ENCODE data around the gene E2F2.

Gene E2F2

DNA sequence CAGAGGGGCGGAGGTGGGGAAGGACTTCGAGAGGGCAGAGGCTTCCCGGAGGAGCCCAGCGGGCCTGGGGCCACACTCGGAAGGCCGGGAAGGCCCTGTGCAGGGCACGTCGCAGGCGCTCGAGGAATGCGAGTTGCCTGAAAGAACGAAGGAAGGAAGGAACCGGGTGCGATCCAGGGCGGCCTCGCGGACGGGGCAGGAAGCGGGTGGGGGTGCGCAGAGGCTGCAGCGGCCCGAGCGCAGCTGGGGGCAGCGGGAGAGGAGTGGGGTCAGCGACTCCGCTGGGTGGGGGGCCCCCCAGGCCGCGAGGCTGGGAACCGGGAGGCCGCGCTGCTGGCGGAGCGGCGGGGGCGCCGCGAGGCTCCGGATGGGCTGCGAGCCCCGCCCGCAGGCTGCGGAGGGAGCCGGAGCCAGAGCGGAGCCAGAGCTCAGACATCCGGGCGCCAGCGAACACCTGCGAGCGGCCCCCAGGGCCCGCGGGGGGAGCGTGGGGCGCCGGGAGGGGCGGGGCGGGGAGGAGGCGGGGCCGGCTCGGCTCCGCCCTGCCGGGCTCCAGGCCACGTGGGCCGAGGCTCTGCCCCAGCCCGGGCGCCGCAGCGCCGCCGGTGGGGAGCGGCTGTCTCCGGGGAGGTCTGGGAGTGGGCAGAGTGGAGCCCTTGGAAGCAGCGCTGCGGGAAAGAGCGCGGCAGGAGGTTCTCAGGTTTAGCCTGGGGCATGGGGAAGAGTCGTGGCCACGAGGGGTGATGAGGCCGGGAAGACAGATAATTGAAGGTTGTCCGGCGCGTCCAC is 23.6 kb upstream of the E2F2 start (continued):
- TF ChIP-seq, protein P1, sequence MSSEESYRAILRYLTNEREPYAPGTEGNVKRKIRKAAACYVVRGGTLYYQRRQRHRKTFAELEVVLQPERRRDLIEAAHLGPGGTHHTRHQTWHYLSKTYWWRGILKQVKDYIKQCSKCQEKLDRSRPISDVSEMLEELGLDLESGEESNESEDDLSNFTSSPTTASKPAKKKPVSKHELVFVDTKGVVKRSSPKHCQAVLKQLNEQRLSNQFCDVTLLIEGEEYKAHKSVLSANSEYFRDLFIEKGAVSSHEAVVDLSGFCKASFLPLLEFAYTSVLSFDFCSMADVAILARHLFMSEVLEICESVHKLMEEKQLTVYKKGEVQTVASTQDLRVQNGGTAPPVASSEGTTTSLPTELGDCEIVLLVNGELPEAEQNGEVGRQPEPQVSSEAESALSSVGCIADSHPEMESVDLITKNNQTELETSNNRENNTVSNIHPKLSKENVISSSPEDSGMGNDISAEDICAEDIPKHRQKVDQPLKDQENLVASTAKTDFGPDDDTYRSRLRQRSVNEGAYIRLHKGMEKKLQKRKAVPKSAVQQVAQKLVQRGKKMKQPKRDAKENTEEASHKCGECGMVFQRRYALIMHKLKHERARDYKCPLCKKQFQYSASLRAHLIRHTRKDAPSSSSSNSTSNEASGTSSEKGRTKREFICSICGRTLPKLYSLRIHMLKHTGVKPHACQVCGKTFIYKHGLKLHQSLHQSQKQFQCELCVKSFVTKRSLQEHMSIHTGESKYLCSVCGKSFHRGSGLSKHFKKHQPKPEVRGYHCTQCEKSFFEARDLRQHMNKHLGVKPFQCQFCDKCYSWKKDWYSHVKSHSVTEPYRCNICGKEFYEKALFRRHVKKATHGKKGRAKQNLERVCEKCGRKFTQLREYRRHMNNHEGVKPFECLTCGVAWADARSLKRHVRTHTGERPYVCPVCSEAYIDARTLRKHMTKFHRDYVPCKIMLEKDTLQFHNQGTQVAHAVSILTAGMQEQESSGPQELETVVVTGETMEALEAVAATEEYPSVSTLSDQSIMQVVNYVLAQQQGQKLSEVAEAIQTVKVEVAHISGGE (tag by site-specific recombination; conservative IDR thresholded peaks at IDR 0.05; ENCODE audit: low read depth): no peak; the same call in 1 of the 2 replicates
- TF ChIP-seq, protein P2, sequence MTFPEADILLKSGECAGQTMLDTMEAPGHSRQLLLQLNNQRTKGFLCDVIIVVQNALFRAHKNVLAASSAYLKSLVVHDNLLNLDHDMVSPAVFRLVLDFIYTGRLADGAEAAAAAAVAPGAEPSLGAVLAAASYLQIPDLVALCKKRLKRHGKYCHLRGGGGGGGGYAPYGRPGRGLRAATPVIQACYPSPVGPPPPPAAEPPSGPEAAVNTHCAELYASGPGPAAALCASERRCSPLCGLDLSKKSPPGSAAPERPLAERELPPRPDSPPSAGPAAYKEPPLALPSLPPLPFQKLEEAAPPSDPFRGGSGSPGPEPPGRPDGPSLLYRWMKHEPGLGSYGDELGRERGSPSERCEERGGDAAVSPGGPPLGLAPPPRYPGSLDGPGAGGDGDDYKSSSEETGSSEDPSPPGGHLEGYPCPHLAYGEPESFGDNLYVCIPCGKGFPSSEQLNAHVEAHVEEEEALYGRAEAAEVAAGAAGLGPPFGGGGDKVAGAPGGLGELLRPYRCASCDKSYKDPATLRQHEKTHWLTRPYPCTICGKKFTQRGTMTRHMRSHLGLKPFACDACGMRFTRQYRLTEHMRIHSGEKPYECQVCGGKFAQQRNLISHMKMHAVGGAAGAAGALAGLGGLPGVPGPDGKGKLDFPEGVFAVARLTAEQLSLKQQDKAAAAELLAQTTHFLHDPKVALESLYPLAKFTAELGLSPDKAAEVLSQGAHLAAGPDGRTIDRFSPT (tag by site-specific recombination; IDR thresholded peaks at IDR 0.05): peak; percentile 93
- TF ChIP-seq GLIS2 (tag by site-specific recombination; IDR thresholded peaks at IDR 0.05) (peak; percentile 86), EGR2 (tag by site-specific recombination; IDR thresholded peaks at IDR 0.05; ENCODE audit: low read depth) (peak; percentile 50; the same call in 1 of the 2 replicates), KLF16 (tag by site-specific recombination; IDR thresholded peaks at IDR 0.05) (0 out of 2 replicates have a peak, but pooled peaks have one; percentile 25), ZNF2 (tag by site-specific recombination; IDR thresholded peaks at IDR 0.05) (0 out of 2 replicates have a peak, but pooled peaks have one; percentile 16), ZNF37A (tag by site-specific recombination; IDR thresholded peaks at IDR 0.05) (no peak), ZNF701 (tag by site-specific recombination; IDR thresholded peaks at IDR 0.05) (no peak), RBAK (tag by site-specific recombination; IDR thresholded peaks at IDR 0.05) (no peak), HOXC10 (CRISPR knock-in tag; IDR thresholded peaks at IDR 0.05) (no peak), SP3 (tag by site-specific recombination; IDR thresholded peaks at IDR 0.05) (0 out of 2 replicates have a peak, but pooled peaks have one; percentile 34), ZNF132 (tag by site-specific recombination; IDR thresholded peaks at IDR 0.05; ENCODE audit: borderline replicate concordance) (no peak), ZNF341 (tag by site-specific recombination; IDR thresholded peaks at IDR 0.05; ENCODE audit: low read depth) (peak; percentile 78), ZSCAN16 (tag by site-specific recombination; IDR thresholded peaks at IDR 0.05) (no peak), YY1 (tag by site-specific recombination; IDR thresholded peaks at IDR 0.05) (no peak), SP2 (tag by site-specific recombination; IDR thresholded peaks at IDR 0.05) (peak; percentile 14; the same call in 1 of the 2 replicates), ZNF571 (tag by site-specific recombination; IDR thresholded peaks at IDR 0.05) (no peak), IKZF3 (tag by site-specific recombination; IDR thresholded peaks at IDR 0.05) (peak; percentile 91), TCF7L2 (IDR thresholded peaks at IDR 0.05; ENCODE audit: borderline replicate concordance, low read depth, low read length) (no peak), ZNF146 (tag by site-specific recombination; IDR thresholded peaks at IDR 0.05) (0 out of 2 replicates have a peak, but pooled peaks have one; percentile 7), SETDB1 (IDR thresholded peaks at IDR 0.05; ENCODE audit: insufficient read length, low read length) (no peak), ZNF791 (tag by site-specific recombination; IDR thresholded peaks at IDR 0.05) (no peak), FEZF1 (tag by site-specific recombination; IDR thresholded peaks at IDR 0.05) (no peak), GLI4 (tag by site-specific recombination; IDR thresholded peaks at IDR 0.05) (no peak), HOXD13 (CRISPR knock-in tag; IDR thresholded peaks at IDR 0.05; ENCODE audit: borderline replicate concordance) (no peak), GFI1B (tag by site-specific recombination; IDR thresholded peaks at IDR 0.05) (no peak), ZEB2 (tag by site-specific recombination; IDR thresholded peaks at IDR 0.05) (peak; percentile 59; the same call in 1 of the 2 replicates), GLIS1 (tag by site-specific recombination; IDR thresholded peaks at IDR 0.05) (peak; percentile 97)
- TF ChIP-seq, protein P3, sequence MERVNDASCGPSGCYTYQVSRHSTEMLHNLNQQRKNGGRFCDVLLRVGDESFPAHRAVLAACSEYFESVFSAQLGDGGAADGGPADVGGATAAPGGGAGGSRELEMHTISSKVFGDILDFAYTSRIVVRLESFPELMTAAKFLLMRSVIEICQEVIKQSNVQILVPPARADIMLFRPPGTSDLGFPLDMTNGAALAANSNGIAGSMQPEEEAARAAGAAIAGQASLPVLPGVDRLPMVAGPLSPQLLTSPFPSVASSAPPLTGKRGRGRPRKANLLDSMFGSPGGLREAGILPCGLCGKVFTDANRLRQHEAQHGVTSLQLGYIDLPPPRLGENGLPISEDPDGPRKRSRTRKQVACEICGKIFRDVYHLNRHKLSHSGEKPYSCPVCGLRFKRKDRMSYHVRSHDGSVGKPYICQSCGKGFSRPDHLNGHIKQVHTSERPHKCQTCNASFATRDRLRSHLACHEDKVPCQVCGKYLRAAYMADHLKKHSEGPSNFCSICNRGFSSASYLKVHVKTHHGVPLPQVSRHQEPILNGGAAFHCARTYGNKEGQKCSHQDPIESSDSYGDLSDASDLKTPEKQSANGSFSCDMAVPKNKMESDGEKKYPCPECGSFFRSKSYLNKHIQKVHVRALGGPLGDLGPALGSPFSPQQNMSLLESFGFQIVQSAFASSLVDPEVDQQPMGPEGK (tag by site-specific recombination; IDR thresholded peaks at IDR 0.05): peak; percentile 31; the same call in 1 of the 2 replicates
- TF ChIP-seq, protein P4, sequence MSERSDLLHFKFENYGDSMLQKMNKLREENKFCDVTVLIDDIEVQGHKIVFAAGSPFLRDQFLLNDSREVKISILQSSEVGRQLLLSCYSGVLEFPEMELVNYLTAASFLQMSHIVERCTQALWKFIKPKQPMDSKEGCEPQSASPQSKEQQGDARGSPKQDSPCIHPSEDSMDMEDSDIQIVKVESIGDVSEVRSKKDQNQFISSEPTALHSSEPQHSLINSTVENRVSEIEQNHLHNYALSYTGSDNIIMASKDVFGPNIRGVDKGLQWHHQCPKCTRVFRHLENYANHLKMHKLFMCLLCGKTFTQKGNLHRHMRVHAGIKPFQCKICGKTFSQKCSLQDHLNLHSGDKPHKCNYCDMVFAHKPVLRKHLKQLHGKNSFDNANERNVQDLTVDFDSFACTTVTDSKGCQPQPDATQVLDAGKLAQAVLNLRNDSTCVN (tag by site-specific recombination; optimal IDR thresholded peaks at IDR 0.05): peak; percentile 45
- TF ChIP-seq, protein P5, sequence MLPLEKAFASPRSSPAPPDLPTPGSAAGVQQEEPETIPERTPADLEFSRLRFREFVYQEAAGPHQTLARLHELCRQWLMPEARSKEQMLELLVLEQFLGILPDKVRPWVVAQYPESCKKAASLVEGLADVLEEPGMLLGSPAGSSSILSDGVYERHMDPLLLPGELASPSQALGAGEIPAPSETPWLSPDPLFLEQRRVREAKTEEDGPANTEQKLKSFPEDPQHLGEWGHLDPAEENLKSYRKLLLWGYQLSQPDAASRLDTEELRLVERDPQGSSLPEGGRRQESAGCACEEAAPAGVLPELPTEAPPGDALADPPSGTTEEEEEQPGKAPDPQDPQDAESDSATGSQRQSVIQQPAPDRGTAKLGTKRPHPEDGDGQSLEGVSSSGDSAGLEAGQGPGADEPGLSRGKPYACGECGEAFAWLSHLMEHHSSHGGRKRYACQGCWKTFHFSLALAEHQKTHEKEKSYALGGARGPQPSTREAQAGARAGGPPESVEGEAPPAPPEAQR (tag by site-specific recombination; IDR thresholded peaks at IDR 0.05): no peak
